Smooth muscle cell (in vitro differentiated cells): ENCODE measurements around the gene PTGR2. TPM values are rescaled to one million over a fixed set of nuclear protein-coding genes. Genes with fewer than 3 reads are reported as not detected.
"Not testable (repeated sequence)": the region's sequence is repeated elsewhere in the genome, so short reads cannot be mapped to it uniquely, and the experiment has no call there.

Experiments used
- DNase-seq: peaks from one replicate; lab custom pipeline; 2025; ENCODE audit not compliant: unreplicated experiment; lab: John Stamatoyannopoulos, UW
- H2AFZ ChIP-seq: fragments of 200-600 bp; sonication (generic); 2 replicates; pipeline ENCODE4 v1.6.0; 2016; ENCODE audit warnings: antibody characterized with exemption, low read depth, mild to moderate bottlenecking
- H3F3A ChIP-seq: fragments of 200-600 bp; sonication (generic); 2 replicates; pipeline ENCODE4 v1.6.0; 2017; ENCODE audit warnings: antibody characterized with exemption, low read depth
- H3K27ac ChIP-seq: fragments of 200-600 bp; sonication (generic); 2 replicates; pipeline ENCODE4 v1.5.1; 2016; ENCODE audit warnings: low read depth, mild to moderate bottlenecking
- H3K27me3 ChIP-seq: fragments of 200-600 bp; sonication (generic); 2 replicates; pipeline ENCODE4 v1.6.1; 2016; ENCODE audit warnings: low read depth, mild to moderate bottlenecking
- H3K36me3 ChIP-seq: fragments of 200-600 bp; sonication (generic); 2 replicates; pipeline ENCODE4 v1.5.1; 2016; ENCODE audit warnings: low read depth
- H3K4me1 ChIP-seq: fragments of 200-600 bp; sonication (generic); 2 replicates; pipeline ENCODE4 v1.5.1; 2016; ENCODE audit warnings: low read depth
- H3K4me2 ChIP-seq: fragments of 200-600 bp; sonication (generic); 2 replicates; pipeline ENCODE4 v1.6.0; 2016; ENCODE audit warnings: mild to moderate bottlenecking
- H3K4me3 ChIP-seq: fragments of 200-600 bp; sonication (generic); 2 replicates; pipeline ENCODE4 v1.5.1; 2016; ENCODE audit warnings: mild to moderate bottlenecking
- H3K79me2 ChIP-seq: fragments of 200-600 bp; sonication (generic); 2 replicates; pipeline ENCODE4 v1.6.0; 2016; ENCODE audit warnings: low read depth, mild to moderate bottlenecking
- H3K9ac ChIP-seq: fragments of 200-600 bp; sonication (generic); 2 replicates; pipeline ENCODE4 v1.6.0; 2016; ENCODE audit warnings: low read depth
- H3K9me3 ChIP-seq: fragments of 200-600 bp; sonication (generic); replicated peaks from 2 replicates; pipeline ENCODE4 v1.5.1; 2016; ENCODE audit warnings: low read depth
- H4K20me1 ChIP-seq: fragments of 200-600 bp; sonication (generic); 2 replicates; pipeline ENCODE4 v1.6.0; 2016; ENCODE audit warnings: low read depth
- WGBS: methylation state at CpG from one replicate; pipeline ENCODE4 v1.1.7; 2016; ENCODE audit warnings: low lambda C conversion rate; 5-methylcytosine and 5-hydroxymethylcytosine counted together
- polyA plus RNA-seq: library from polyadenylated mRNA; unstranded; fragments of >200 nt; fragmentation: Nextera tagmentation; extraction: Ambion mirVana; gene quantifications from 2 replicates; pipeline ENCODE4 v1.2.1, GENCODE V29; 2016
- total RNA-seq: library from RNA; depleted of rRNA; stranded (reverse); fragments of >200 nt; gene quantifications from 2 replicates; pipeline ENCODE4 v1.2.3, GENCODE V29; 2014
- TF ChIP-seq, protein P1 (sequence below): fragments of 200-600 bp; sonication (generic); IDR thresholded peaks from 2 replicates; pipeline ENCODE4 v1.5.1; 2017; ENCODE audit warnings: borderline replicate concordance, mild to moderate bottlenecking, antibody characterized with exemption; ENCODE audit not compliant: insufficient read depth, poor library complexity, severe bottlenecking

PTGR2 gene
- total and polyA plus RNA-seq, 2 experiments from 2014 or later = 2.9 to 3.7 TPM

DNA sequence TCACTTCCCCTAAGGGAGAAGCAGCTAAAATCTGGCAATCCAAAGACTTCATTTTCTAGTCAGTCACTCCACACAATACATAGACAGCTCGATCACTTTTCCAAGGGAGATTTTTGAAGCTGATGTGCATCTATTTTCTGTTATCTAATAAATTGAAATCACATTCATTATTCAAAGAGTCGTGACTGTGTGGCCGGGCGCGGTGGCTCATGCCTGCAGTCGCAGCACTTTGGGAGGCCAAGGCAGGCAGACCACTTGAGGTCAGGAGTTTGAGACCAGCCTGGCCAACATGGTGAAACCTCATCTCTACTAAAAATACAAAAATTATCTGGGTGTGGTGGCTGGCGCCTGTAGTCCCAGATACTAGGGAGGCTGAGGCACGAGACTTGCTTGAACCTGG is 27.1 kb upstream of the PTGR2 start:
- TF ChIP-seq, protein P1, sequence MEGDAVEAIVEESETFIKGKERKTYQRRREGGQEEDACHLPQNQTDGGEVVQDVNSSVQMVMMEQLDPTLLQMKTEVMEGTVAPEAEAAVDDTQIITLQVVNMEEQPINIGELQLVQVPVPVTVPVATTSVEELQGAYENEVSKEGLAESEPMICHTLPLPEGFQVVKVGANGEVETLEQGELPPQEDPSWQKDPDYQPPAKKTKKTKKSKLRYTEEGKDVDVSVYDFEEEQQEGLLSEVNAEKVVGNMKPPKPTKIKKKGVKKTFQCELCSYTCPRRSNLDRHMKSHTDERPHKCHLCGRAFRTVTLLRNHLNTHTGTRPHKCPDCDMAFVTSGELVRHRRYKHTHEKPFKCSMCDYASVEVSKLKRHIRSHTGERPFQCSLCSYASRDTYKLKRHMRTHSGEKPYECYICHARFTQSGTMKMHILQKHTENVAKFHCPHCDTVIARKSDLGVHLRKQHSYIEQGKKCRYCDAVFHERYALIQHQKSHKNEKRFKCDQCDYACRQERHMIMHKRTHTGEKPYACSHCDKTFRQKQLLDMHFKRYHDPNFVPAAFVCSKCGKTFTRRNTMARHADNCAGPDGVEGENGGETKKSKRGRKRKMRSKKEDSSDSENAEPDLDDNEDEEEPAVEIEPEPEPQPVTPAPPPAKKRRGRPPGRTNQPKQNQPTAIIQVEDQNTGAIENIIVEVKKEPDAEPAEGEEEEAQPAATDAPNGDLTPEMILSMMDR = no peak
- no peak overlapping the region for H3K27ac ChIP-seq
- no peaks in the 10 kb centered on the region for H3K36me3 ChIP-seq
- H3K4me2 ChIP-seq = no peak overlapping the region
- no peaks in the 10 kb centered on the region for H3K27me3 ChIP-seq
- no peaks in the 10 kb centered on the region for H3K79me2 ChIP-seq
- no peaks in the 10 kb centered on the region for H4K20me1 ChIP-seq
- no peak overlapping the region for H3K4me3 ChIP-seq
- no peaks in the 10 kb centered on the region for H3F3A ChIP-seq
- WGBS = 85% methylated on average over 8 of the region's 8 CpGs
- H3K9me3 ChIP-seq = no peaks in the 10 kb centered on the region
- no peak for DNase-seq
- H3K4me1 ChIP-seq = no peaks in the 10 kb centered on the region
- H3K9ac ChIP-seq = no peak overlapping the region
- no peak overlapping the region for H2AFZ ChIP-seq

DNA sequence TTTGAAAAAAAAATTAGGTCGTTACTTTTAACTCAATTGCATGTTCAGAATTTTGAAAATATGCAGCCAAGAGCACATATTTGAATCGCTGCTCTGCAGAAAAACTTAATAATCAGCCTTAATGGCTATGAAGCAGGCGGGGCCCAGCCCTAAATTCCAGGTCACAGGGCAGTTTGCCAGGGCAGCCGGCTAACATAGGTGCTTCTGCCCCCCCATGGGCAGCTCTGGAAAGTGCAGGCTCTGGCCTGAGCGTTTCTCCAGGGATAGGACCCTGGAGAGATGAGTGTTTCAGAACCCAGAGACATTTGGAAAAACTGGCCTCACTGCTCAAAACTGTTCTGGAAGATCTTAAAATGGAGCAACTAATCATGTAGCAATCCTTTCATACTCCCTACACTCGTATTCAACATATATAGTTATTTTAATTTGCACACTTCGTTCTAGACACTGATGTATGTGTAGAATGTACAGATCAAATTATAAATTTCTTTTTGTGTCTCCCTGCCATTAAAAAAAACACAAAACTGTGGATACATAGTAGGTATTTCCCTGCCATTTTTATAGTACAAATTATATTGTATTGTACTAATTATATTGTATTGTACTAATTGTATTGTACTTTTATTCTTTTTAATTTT is 26.0 kb upstream of the PTGR2 start:
- Histone ChIP-seq H3K27me3 (no peaks in the 10 kb centered on the region), H3K79me2 (no peaks in the 10 kb centered on the region), H3K9ac (no peak overlapping the region), H4K20me1 (no peaks in the 10 kb centered on the region), H3F3A (no peaks in the 10 kb centered on the region), H3K4me2 (peak overlapping the region; percentile 56), H3K4me1 (no peaks in the 10 kb centered on the region), H3K9me3 (no peaks in the 10 kb centered on the region), H3K4me3 (peak overlapping the region; percentile 13), H2AFZ (no peak overlapping the region), H3K36me3 (no peaks in the 10 kb centered on the region), H3K27ac (no peak overlapping the region)
- peak; percentile 39 for DNase-seq
- TF ChIP-seq, protein P1 = peak; percentile 86
- 13% methylated on average over 7 of the region's 7 CpGs for WGBS

DNA sequence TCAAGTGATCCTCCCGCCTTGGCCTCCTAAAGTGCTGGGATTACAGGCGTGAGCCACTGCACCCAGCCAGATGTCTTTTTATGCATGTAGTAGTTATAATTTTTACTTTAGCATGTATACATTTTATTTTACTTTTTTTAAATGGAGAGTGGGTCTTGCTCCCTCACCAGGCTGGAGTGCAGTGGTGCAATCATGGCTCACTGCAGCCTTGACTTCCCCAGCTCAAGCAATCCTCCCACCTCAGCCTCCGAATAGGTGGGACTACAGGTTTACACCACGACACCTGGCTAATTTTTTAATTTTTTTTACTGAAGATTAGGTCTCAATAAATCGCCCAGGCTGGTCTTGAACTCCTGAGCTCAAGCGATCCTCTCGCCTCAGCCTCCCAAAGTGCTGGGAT is 24.4 kb upstream of the PTGR2 start:
- not testable (repeated sequence) for H3K79me2 ChIP-seq, H3F3A ChIP-seq, H3K27me3 ChIP-seq, DNase-seq, H3K9ac ChIP-seq, H3K36me3 ChIP-seq, H4K20me1 ChIP-seq, H3K4me2 ChIP-seq, H2AFZ ChIP-seq, H3K9me3 ChIP-seq, H3K4me1 ChIP-seq, H3K4me3 ChIP-seq, H3K27ac ChIP-seq
- 86% methylated on average over 7 of the region's 7 CpGs for WGBS

DNA sequence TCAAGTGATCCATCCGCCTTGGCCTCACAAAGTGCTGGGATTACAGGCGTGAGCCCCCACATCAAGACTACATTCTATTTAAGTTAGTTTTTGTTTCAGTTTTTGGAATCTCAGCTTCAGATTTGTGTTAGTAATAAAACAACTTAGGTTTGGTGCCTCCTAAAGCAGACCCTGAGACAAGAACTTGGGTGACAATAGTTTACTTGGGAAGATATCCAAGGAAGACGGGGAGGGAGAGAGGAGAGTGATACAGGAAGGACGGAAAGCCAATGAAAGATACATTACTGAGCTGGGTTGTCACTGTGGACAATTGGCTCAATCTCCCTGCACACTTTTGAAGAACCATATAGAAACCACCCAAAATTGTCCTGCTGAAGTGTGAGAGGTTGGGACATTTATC is 22.6 kb upstream of the PTGR2 start:
- H3K4me2 ChIP-seq = no peak overlapping the region
- H3K36me3 ChIP-seq = no peaks in the 10 kb centered on the region
- no peaks in the 10 kb centered on the region for H3K27me3 ChIP-seq
- peaks cover 10% of the 10 kb centered on the region for H3K4me1 ChIP-seq
- 90% methylated on average over 4 of the region's 4 CpGs for WGBS
- H4K20me1 ChIP-seq = no peaks in the 10 kb centered on the region
- no peak overlapping the region for H3K9ac ChIP-seq
- no peak for DNase-seq
- no peak overlapping the region for H3K27ac ChIP-seq
- H2AFZ ChIP-seq = no peak overlapping the region
- H3K79me2 ChIP-seq = no peaks in the 10 kb centered on the region
- H3F3A ChIP-seq = no peaks in the 10 kb centered on the region
- no peak overlapping the region for H3K4me3 ChIP-seq
- H3K9me3 ChIP-seq = no peaks in the 10 kb centered on the region
- TF ChIP-seq, protein P1 = no peak
